Testis (tissue), 3 donors: ENCODE measurements around the gene LLPH. TPM values are rescaled to one million over a fixed set of nuclear protein-coding genes. Genes with fewer than 3 reads are reported as not detected.

Experiments
- DNase-seq: peaks from one replicate; pipeline ENCODE4 v3.0.0-alpha.2; 2019
- H3K27ac ChIP-seq, 2 donors: fragments of 200-600 bp; sonication (generic); one replicate each; pipeline ENCODE4 v1.5.1; 2019
- H3K27me3 ChIP-seq: fragments of 200-600 bp; sonication (generic); one replicate; pipeline ENCODE4 v1.5.1; 2019
- H3K36me3 ChIP-seq: fragments of 200-600 bp; sonication (generic); one replicate; pipeline ENCODE4 v1.5.1; 2017; ENCODE audit warnings: low read depth; ENCODE audit errors: missing control alignments
- H3K4me1 ChIP-seq: fragments of 200-600 bp; sonication (generic); one replicate; pipeline ENCODE4 v1.5.1; 2019
- H3K4me3 ChIP-seq, 2 donors: fragments of 200-600 bp; sonication (generic); one replicate each; pipeline ENCODE4 v1.5.1; 2017 to 2019
- H3K9me3 ChIP-seq: fragments of 200-600 bp; sonication (generic); one replicate; pipeline ENCODE4 v1.5.1; 2017
- CTCF ChIP-seq, 3 experiments: fragments of 450-650 bp in 2 of 3; fragments of 200-600 bp in 1 of 3; sonication (generic) in 1 of 3; IDR thresholded peaks; one replicate each; pipeline ENCODE4 v1.5.1; 2016 to 2019; ENCODE audit warnings: antibody characterized with exemption in 3 of 3, mild to moderate bottlenecking in 2 of 3, moderate library complexity in 1 of 3
- POLR2A ChIP-seq: fragments of 450-650 bp; IDR thresholded peaks from one replicate; pipeline ENCODE4 v1.6.1; 2017; ENCODE audit warnings: antibody characterized with exemption, mild to moderate bottlenecking, moderate library complexity
- WGBS, 2 donors: methylation state at CpG; one replicate each; pipeline ENCODE4 v1.1.5; 2018; 5-methylcytosine and 5-hydroxymethylcytosine counted together
- intact Hi-C: fragments of 100-400 bp; cut with DNase I; formaldehyde crosslinking; loops from one replicate; pipeline ENCODE4 v1.15.1; 2023; ENCODE audit warnings: low total_unique reads
- polyA plus RNA-seq: library from polyadenylated mRNA; stranded (reverse); fragments of 350-450 nt; fragmentation: Illumina TruSeq; extraction: RNeasy Lipid Tissue Mini Kit (QIAGEN cat#74804); gene quantifications from one replicate; pipeline ENCODE4 v1.2.3, GENCODE V29; 2014; ENCODE audit warnings: low read depth, low replicate concordance; ENCODE audit not compliant: insufficient read depth
- total RNA-seq, 2 donors: library from RNA; depleted of rRNA; stranded (reverse); fragments of >200 nt; gene quantifications; one replicate each; pipeline ENCODE4 v1.2.3, GENCODE V29; 2016

Gene LLPH
- total and polyA plus RNA-seq, 3 donors from 2014 or later, result 12.9 to 36.5 (median 17.3) TPM

GRCh38 chr12:66127650-66128049 is 2.9 kb downstream of the LLPH start:
- 24 to 61% methylated on average over 1 of the region's 1 CpG for WGBS, 2 donors
- peaks cover 18% of the 10 kb centered on the region for H3K4me1 ChIP-seq
- H3K4me3 ChIP-seq, result no peak overlapping the region
- peak; percentile 71 for DNase-seq
- TF ChIP-seq CTCF (IDR thresholded peaks at IDR 0.05), result no peak
- TF ChIP-seq POLR2A, result no peak
- H3K9me3 ChIP-seq, result no peaks in the 10 kb centered on the region
- intact Hi-C loops, result no loop called here
- H3K27ac ChIP-seq, result peak overlapping the region in 1 of 2 donors; percentile 14
- H3K36me3 ChIP-seq, result no peaks in the 10 kb centered on the region
- no peaks in the 10 kb centered on the region for H3K27me3 ChIP-seq

GRCh38 chr12:66120477-66120876 is 10.1 kb downstream of the LLPH start:
- Histone ChIP-seq H3K27me3 (no peaks in the 10 kb centered on the region), H3K4me3 (no peak overlapping the region), H3K36me3 (no peaks in the 10 kb centered on the region), H3K4me1 (no peaks in the 10 kb centered on the region), H3K27ac (no peak overlapping the region), H3K9me3 (no peaks in the 10 kb centered on the region)
- DNase-seq, result no peak
- WGBS, 2 donors, result 71 to 85% methylated on average over 1 of the region's 1 CpG
- intact Hi-C loops, result no loop called here
- TF ChIP-seq POLR2A, result no peak

- Histone ChIP-seq H3K4me3 (no peak overlapping the region), H3K36me3 (no peaks in the 10 kb centered on the region), H3K27ac (no peak overlapping the region), H3K4me1 (no peaks in the 10 kb centered on the region), H3K27me3 (no peaks in the 10 kb centered on the region), H3K9me3 (no peaks in the 10 kb centered on the region)
- intact Hi-C loops, result no loop called here
- TF ChIP-seq POLR2A (no peak), CTCF (IDR thresholded peaks at IDR 0.05) (no peak)
- DNase-seq, result no peak
- WGBS, 2 donors, result 89 to 94% methylated on average over 1 of the region's 1 CpG
These were observed 10.7 kb downstream of the LLPH start for GRCh38 chr12:66119870-66120241.

- intact Hi-C loops, result no loop called here
- Histone ChIP-seq H3K36me3 (no peaks in the 10 kb centered on the region), H3K9me3 (no peaks in the 10 kb centered on the region), H3K27ac (no peak overlapping the region), H3K4me3 (no peak overlapping the region), H3K4me1 (no peaks in the 10 kb centered on the region), H3K27me3 (no peaks in the 10 kb centered on the region)
- 67 to 70% methylated on average over 2 of the region's 2 CpGs for WGBS, 2 donors
- DNase-seq, result no peak
- no peak for TF ChIP-seq POLR2A
- no peak for TF ChIP-seq CTCF (IDR thresholded peaks at IDR 0.05)
These were observed 11.2 kb downstream of the LLPH start for GRCh38 chr12:66119229-66119869.

GRCh38 chr12:66118240-66118891 is 12.2 kb downstream of the LLPH start:
- no peaks in the 10 kb centered on the region for H3K27me3 ChIP-seq
- WGBS, 2 donors, result 95 to 97% methylated on average over 9 of the region's 9 CpGs
- no peak for TF ChIP-seq POLR2A
- TF ChIP-seq CTCF (IDR thresholded peaks at IDR 0.05), result no peak
- no peak for DNase-seq
- no peaks in the 10 kb centered on the region for H3K4me1 ChIP-seq
- no peaks in the 10 kb centered on the region for H3K36me3 ChIP-seq
- no peak overlapping the region for H3K27ac ChIP-seq
- no peaks in the 10 kb centered on the region for H3K9me3 ChIP-seq
- intact Hi-C loops, result no loop called here
- no peak overlapping the region for H3K4me3 ChIP-seq
